HK-2 (cell line): ENCODE results near the gene RIC3.

Experiments used
- DNase-seq: peaks from one replicate; pipeline ENCODE4 v3.0.0-alpha.2; 2018; ENCODE audit not compliant: unreplicated experiment

The RIC3 gene

GRCh38 chr11:8087185-8087584 lies 81.6 kb downstream of the RIC3 start:
- no peak for DNase-seq

GRCh38 chr11:8086571-8086970 lies 82.3 kb downstream of the RIC3 start:
- DNase-seq: no peak

- no peak for DNase-seq
Observed at GRCh38 chr11:8086001-8086479, 82.8 kb downstream of the RIC3 start.

- no peak for DNase-seq
Observed at GRCh38 chr11:8085011-8085645, 83.7 kb downstream of the RIC3 start.

GRCh38 chr11:8084352-8084751 lies 84.5 kb downstream of the RIC3 start:
- DNase-seq: no peak

GRCh38 chr11:8083871-8084281 lies 84.9 kb downstream of the RIC3 start:
- DNase-seq: no peak

- DNase-seq: no peak
Observed at GRCh38 chr11:8083088-8083395, 85.8 kb downstream of the RIC3 start.

- no peak for DNase-seq
Observed at GRCh38 chr11:8082391-8083087, 86.3 kb downstream of the RIC3 start.

GRCh38 chr11:8081591-8082250 lies 87.1 kb downstream of the RIC3 start:
- DNase-seq: no peak

- no peak for DNase-seq
Observed at GRCh38 chr11:8080674-8081590, 87.9 kb downstream of the RIC3 start, which contains the start of gene TUB. TUB (plus strand) TSS chr11:8081211; CDS start chr11:8081511, 300 bp downstream.

- no peak for DNase-seq
Observed at GRCh38 chr11:8080069-8080670, 88.7 kb downstream of the RIC3 start.

GRCh38 chr11:8079111-8079675 lies 89.6 kb downstream of the RIC3 start:
- DNase-seq: no peak

- no peak for DNase-seq
Observed at GRCh38 chr11:8075119-8075726, 93.6 kb downstream of the RIC3 start.

GRCh38 chr11:8071616-8072581 lies 96.9 kb downstream of the RIC3 start:
- no peak for DNase-seq

GRCh38 chr11:8070417-8071115 lies 98.3 kb downstream of the RIC3 start:
- no peak for DNase-seq

GRCh38 chr11:8069771-8070170 lies 99.1 kb downstream of the RIC3 start:
- DNase-seq: no peak

GRCh38 chr11:8068605-8069221 lies 100.1 kb downstream of the RIC3 start:
- DNase-seq: peak; percentile 57

- no peak for DNase-seq
Observed at GRCh38 chr11:8067929-8068575, 100.8 kb downstream of the RIC3 start.
